Measurements from ENCODE around the gene NT5E. TPM values are rescaled to one million over a fixed set of nuclear protein-coding genes. Genes with fewer than 3 reads are reported as not detected.

Gene NT5E
- total RNA-seq, 3 donors from 2014 or later, result 10.1 to 26.5 (median 11.4) TPM

GRCh38 chr6:85458184-85458583 lies 8.3 kb downstream of the NT5E start:
- Histone ChIP-seq H3K9me3 (no peaks in the 10 kb centered on the region), H3K36me3 (no peaks in the 10 kb centered on the region), H3K4me1 (peaks cover 0 to 16% of the 10 kb centered on the region in 2 donors), H3K27me3 (no peaks in the 10 kb centered on the region), H3K4me3 (no peak overlapping the region), H3K27ac (peak overlapping the region in 1 of 2 donors; percentile 77)
- intact Hi-C loops (cut with DNase I; ENCODE audit: low total_unique reads), result no loop called here
- no peak for DNase-seq (ENCODE audit: low spot score in 2 of 2)
- TF ChIP-seq POLR2AphosphoS5 (IDR thresholded peaks at IDR 0.05) (no peak), POLR2A (IDR thresholded peaks at IDR 0.05) (no peak), CTCF (IDR thresholded peaks at IDR 0.05) (no peak)

GRCh38 chr6:85458782-85459181 lies 8.9 kb downstream of the NT5E start:
- H3K9me3 ChIP-seq, result no peaks in the 10 kb centered on the region
- H3K4me3 ChIP-seq, result no peak overlapping the region
- peak overlapping the region; percentile 56 to 77 for H3K27ac ChIP-seq
- no peak for TF ChIP-seq CTCF (IDR thresholded peaks at IDR 0.05)
- TF ChIP-seq POLR2A (IDR thresholded peaks at IDR 0.05), result no peak
- TF ChIP-seq POLR2AphosphoS5 (IDR thresholded peaks at IDR 0.05), result no peak
- no peak for DNase-seq (ENCODE audit: low spot score in 2 of 2)
- no peaks in the 10 kb centered on the region for H3K27me3 ChIP-seq
- H3K36me3 ChIP-seq, result no peaks in the 10 kb centered on the region
- peaks cover 0 to 16% of the 10 kb centered on the region in 2 donors for H3K4me1 ChIP-seq
- intact Hi-C loops (cut with DNase I; ENCODE audit: low total_unique reads), result no loop called here

GRCh38 chr6:85459224-85459901 lies 9.5 kb downstream of the NT5E start:
- TF ChIP-seq POLR2AphosphoS5 (IDR thresholded peaks at IDR 0.05) (no peak), CTCF (IDR thresholded peaks at IDR 0.05) (no peak), POLR2A (IDR thresholded peaks at IDR 0.05) (no peak)
- no peaks in the 10 kb centered on the region for H3K9me3 ChIP-seq
- no peak for DNase-seq (ENCODE audit: low spot score in 2 of 2)
- intact Hi-C loops (cut with DNase I; ENCODE audit: low total_unique reads), result no loop called here
- no peak overlapping the region for H3K4me3 ChIP-seq
- H3K27ac ChIP-seq, result peak overlapping the region; percentile 56 to 77
- H3K27me3 ChIP-seq, result no peaks in the 10 kb centered on the region
- H3K36me3 ChIP-seq, result no peaks in the 10 kb centered on the region
- peaks cover 0 to 16% of the 10 kb centered on the region in 2 donors for H3K4me1 ChIP-seq

- peak overlapping the region; percentile 56 to 74 for H3K27ac ChIP-seq
- intact Hi-C loops (cut with DNase I; ENCODE audit: low total_unique reads), result no loop called here
- no peaks in the 10 kb centered on the region for H3K9me3 ChIP-seq
- H3K4me3 ChIP-seq, result no peak overlapping the region
- TF ChIP-seq POLR2A (IDR thresholded peaks at IDR 0.05) (no peak), CTCF (IDR thresholded peaks at IDR 0.05) (no peak), POLR2AphosphoS5 (IDR thresholded peaks at IDR 0.05) (no peak)
- no peak for DNase-seq (ENCODE audit: low spot score in 2 of 2)
- no peaks in the 10 kb centered on the region for H3K36me3 ChIP-seq
- no peaks in the 10 kb centered on the region for H3K27me3 ChIP-seq
- peaks cover 0 to 16% of the 10 kb centered on the region in 2 donors for H3K4me1 ChIP-seq
Measured at GRCh38 chr6:85460154-85460920, 10.5 kb downstream of the NT5E start.
